Fibroblast of villous mesenchyme (primary cell): Measurements from ENCODE around the gene VPS13D. TPM values are rescaled to one million over a fixed set of nuclear protein-coding genes. Genes with fewer than 3 reads are reported as not detected.
A peak's percentile ranks its signal among the peaks of the same experiment; 100 is the strongest.

Experiments used
- DNase-seq: peaks from one replicate; pipeline ENCODE4 v3.0.0-alpha.2; 2010; ENCODE audit warnings: low read depth
- H3K4me3 ChIP-seq: 2 replicates; pipeline ENCODE4 v1.5.1; 2011; ENCODE audit warnings: low read depth, mild to moderate bottlenecking, low read length
- CTCF ChIP-seq: IDR thresholded peaks from 2 replicates; pipeline ENCODE4 v1.5.1; 2012; ENCODE audit warnings: low read depth, mild to moderate bottlenecking, low read length; ENCODE audit not compliant: insufficient read depth
- total RNA-seq: library from RNA; depleted of rRNA; stranded (reverse); fragments of >200 nt; gene quantifications from 2 replicates; pipeline ENCODE4 v1.2.3, GENCODE V29; 2012

The VPS13D gene
- total RNA-seq, 1 donor = 55.3 TPM

DNA sequence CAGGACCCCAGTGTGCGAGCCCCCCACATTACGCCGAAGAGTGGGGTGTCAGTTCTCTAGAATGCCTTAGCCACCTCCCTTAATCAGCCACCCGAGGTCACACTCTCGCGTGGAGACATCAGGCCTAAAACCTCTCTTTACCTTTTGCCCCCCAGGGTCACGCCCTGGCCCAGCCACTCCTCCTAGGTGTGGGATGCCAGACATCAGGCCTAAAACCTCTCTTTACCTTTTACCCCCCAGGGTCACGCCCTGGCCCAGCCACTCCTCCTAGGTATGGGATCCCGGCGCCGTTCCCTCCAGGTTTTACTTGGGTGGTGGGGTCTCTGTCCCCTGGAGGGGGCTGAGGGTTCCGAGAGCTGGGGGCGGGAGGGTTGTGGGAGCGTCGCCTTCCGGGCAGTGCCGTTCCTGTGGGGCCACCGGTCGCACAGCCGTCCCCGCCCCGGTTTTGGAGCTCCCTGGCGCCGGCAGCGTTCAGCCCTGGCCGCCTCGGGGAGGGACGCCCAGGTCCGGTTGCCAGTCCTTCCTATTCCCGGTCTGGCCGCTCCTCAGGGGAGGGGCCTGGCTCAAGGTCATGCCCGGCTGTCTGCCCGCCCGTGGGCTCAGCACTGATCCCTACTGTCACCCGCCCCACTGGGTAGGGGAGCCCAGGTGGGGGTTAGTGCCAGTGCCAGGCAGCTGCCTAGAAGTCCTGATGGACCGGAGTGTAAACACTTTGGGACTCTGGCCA, 882 bp downstream of the VPS13D start:
- peak overlapping the region; percentile 93 for H3K4me3 ChIP-seq
- TF ChIP-seq CTCF = no peak
- DNase-seq = peak; percentile 23

GRCh38 chr1:12231276-12231595, 1.4 kb downstream of the VPS13D start:
- peak overlapping the region; percentile 93 for H3K4me3 ChIP-seq
- DNase-seq = peak; percentile 24
- TF ChIP-seq CTCF = no peak

DNA sequence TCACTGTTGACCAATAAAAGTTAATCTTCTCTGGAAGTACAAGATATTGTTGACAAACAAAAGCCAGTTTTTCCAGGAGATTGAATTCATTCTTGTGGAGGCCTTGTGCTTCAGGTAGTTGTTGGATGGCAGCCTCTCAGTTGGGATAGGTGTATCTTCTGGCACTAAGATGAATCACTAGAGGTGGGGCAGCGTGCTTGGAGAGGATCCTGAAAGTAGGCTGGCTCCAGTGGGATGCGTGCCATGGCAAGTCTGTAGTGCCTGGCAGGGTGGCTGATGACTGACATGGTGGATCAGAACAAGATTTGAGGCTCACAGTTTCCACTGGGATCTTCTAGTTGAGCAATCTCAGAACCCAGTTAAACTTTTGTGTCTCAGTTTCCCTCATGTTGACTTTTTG, 2.4 kb downstream of the VPS13D start:
- no peak for DNase-seq
- TF ChIP-seq CTCF = no peak
- H3K4me3 ChIP-seq = no peak overlapping the region

DNA sequence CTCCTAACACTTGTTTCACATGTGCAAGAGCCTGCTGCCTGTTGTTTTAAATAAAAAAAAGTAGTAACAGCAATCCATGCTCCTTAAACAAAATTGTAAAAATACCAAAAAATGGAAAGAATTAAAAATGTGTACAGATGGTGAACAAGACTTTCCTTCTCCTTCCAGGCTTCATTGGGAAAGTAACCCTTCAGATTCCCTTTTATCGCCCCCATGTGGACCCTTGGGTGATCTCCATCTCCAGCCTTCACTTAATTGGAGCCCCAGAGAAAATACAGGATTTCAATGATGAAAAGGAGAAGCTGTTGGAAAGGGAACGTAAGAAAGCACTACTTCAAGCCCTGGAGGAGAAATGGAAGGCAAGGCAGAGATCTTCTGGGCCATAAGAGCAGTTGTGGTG, 14.2 kb downstream of the VPS13D start:
- TF ChIP-seq CTCF = peak; percentile 48
- no peak overlapping the region for H3K4me3 ChIP-seq
- peak; percentile 19 for DNase-seq

- no peak for TF ChIP-seq CTCF
- no peak overlapping the region for H3K4me3 ChIP-seq
- no peak for DNase-seq
Observed at GRCh38 chr1:12244585-12244984, 14.8 kb downstream of the VPS13D start.

- no peak for TF ChIP-seq CTCF
- H3K4me3 ChIP-seq = no peak overlapping the region
- DNase-seq = peak; percentile 47
Observed at GRCh38 chr1:12245116-12245515, 15.3 kb downstream of the VPS13D start.

GRCh38 chr1:12245733-12246132, 15.9 kb downstream of the VPS13D start:
- no peak for DNase-seq
- no peak for TF ChIP-seq CTCF
- H3K4me3 ChIP-seq = no peak overlapping the region
